ENCODE data around the gene JUNB. TPM values are rescaled to one million over a fixed set of nuclear protein-coding genes. Genes with fewer than 3 reads are reported as not detected.

Gene JUNB
- total RNA-seq, 2 experiments from 2014 or later: 82.7 to 84.6 TPM

DNA sequence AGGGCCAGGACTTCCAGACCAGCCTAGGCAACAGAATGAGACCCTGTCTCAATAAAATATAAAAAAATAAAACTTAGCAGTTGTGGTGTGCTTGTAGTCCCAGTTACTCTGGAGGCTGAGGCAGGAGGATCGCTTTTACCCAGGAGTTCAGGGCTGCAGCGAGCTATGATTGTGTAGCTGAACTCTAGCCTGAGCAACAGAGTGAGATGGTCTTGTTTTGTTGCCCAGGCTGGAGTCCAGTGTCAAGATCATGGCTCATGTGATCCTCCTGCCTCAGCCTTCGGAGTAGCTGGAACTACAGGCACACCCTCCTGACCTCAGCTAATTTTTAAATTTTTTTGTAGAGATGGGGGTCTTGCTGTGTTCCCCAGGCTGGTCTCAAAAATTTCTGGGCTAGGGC lies 4.3 kb upstream of the JUNB start:
- Mint-ChIP-seq H3K9me3 (no peaks in the 10 kb centered on the region), H3K4me3 (no peak overlapping the region), H3K27me3 (no peaks in the 10 kb centered on the region), H3K27ac (no peak overlapping the region), H3K4me1 (peaks cover 25% of the 10 kb centered on the region), H3K36me3 (no peaks in the 10 kb centered on the region)
- DNase-seq (no peak), ATAC-seq (ENCODE audit: low read depth) (no peak)
- POLR2A ChIA-PET: interaction anchor here (3.4 kb wide), 1 partner anchor 9 kb away, joined by 31 read pairs; no protein-coding TSS in a partner anchor

DNA sequence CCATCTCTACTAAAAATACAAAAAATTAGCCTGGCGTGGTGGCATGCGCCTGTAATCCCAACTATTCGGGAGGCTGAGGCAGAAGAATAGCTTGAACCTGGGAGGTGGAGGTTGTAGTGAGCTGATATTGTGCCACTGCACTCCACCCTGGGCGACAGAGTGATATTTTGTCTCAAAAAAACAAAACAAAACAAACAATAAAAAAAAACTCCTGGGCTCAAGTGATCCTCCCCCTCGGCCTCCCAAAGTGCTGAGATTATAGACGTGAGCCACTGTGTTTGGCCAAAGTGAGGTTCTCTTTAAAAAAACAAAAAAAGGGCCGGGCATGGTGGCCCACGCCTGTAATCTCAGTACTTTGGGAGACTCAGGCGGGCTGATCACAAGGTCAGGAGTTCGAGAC lies 3.8 kb upstream of the JUNB start:
- no peak overlapping the region for H3K27ac Mint-ChIP-seq
- no peaks in the 10 kb centered on the region for H3K9me3 Mint-ChIP-seq
- POLR2A ChIA-PET: interaction anchor here (3.4 kb wide), 1 partner anchor 10 kb away, joined by 31 read pairs; no protein-coding TSS in a partner anchor
- no peaks in the 10 kb centered on the region for H3K27me3 Mint-ChIP-seq
- H3K36me3 Mint-ChIP-seq: no peaks in the 10 kb centered on the region
- H3K4me1 Mint-ChIP-seq: peaks cover 23% of the 10 kb centered on the region
- H3K4me3 Mint-ChIP-seq: no peak overlapping the region
- ATAC-seq (ENCODE audit: low read depth): no peak
- DNase-seq: no peak

DNA sequence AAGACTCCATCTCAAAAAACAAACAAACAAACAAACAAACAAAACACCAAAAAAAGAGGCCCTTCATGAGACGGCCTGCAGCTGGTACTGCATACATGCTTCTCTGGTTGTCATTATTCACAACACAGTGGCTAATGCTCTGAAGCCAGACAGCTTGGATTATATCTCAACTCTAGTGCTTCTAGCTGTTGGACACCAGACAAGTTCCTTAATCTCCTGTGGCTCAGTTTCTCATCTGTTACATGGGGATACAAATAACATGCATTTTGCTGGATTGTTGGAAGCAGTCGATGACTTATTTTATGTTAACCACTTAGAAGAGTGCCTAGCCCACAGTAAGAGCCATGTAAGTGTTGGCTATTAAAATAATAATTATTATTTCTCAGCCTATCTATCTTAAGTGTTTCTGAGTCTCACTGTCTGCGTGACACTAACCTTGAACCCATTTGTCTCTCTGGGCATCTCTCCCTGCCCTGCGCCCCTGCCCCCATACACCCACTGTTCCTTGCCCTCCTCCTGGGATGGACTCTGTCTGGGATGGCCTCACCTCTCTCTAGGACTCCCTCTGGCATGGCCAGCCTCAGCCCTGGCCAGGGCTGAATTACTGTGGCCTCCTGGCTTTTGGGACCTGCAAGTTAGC lies 3.1 kb upstream of the JUNB start:
- POLR2A ChIA-PET: interaction anchor here (3.4 kb wide), 1 partner anchor 10 kb away, joined by 31 read pairs; no protein-coding TSS in a partner anchor
- no peaks in the 10 kb centered on the region for H3K36me3 Mint-ChIP-seq
- no peak overlapping the region for H3K4me3 Mint-ChIP-seq
- H3K27me3 Mint-ChIP-seq: no peaks in the 10 kb centered on the region
- no peaks in the 10 kb centered on the region for H3K9me3 Mint-ChIP-seq
- ATAC-seq (ENCODE audit: low read depth): no peak
- peaks cover 23% of the 10 kb centered on the region for H3K4me1 Mint-ChIP-seq
- peak overlapping the region; percentile 50 for H3K27ac Mint-ChIP-seq
- DNase-seq: no peak

DNA sequence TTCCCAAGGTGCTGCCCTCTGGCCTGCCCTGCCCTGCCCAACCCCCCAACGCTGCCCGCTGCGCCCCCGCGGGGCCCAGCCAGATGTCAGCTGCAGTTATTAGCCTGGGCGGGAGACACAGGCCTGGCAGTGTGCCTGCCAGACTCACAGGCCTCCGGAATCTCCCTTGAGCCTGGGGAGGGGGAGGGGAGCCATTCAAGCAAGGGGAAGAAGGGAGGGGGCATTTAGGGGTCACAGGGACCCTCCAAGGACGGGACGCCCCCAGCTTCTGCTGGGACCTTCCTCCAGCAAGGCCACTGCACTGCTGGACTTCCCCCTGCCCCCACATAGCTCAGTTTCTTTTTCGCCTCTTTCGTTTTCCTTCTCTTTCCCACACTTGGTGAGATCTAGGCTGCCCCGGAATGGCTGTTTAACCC lies 2.6 kb upstream of the JUNB start:
- H3K27me3 Mint-ChIP-seq: no peaks in the 10 kb centered on the region
- peaks cover 1% of the 10 kb centered on the region for H3K36me3 Mint-ChIP-seq
- ATAC-seq (ENCODE audit: low read depth): no peak
- peaks cover 19% of the 10 kb centered on the region for H3K4me1 Mint-ChIP-seq
- H3K4me3 Mint-ChIP-seq: peak overlapping the region; percentile 92
- no peak for DNase-seq
- H3K27ac Mint-ChIP-seq: peak overlapping the region; percentile 92
- POLR2A ChIA-PET: interaction anchor here (3.4 kb wide), 1 partner anchor 11 kb away, joined by 31 read pairs; no protein-coding TSS in a partner anchor
- H3K9me3 Mint-ChIP-seq: no peaks in the 10 kb centered on the region

DNA sequence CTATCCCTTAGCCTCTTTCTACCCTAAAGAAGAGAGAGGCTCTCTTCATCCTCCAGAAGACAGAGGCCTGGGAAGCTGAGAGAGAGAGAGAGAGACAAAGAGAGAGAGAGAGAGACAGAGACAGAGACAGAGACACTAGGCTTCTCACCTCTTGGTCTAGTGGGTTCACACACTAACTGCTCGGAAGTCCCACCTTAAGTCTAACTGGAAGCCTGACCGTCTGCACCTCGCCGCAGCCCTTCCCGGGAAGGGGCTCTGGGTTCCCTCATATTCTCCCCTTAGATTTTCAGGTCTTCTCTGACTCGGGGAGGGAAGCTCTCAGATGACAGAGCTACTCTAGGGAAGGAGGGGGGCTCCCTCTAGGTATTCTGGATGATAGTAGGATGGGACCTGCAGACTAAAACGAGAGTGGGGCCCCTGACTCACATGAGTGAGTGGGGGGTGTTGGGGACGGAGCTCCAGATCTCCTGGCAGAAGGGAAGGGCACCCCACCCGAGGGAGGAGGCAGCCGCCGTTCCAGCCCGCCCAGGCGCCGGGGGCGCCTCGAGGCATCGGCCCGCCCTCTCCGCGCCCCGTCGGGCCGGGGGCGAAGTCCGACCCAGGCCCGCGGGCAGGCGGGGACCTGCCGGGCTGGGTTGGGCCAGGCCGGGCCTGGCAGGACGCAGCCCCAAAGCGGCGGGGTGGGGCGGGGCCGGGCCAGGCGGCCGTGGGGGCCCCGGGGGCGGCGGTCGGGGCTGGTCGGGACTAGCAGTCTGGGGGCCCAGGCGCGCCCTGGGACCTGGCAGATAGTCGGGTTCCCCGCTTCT lies 2.0 kb upstream of the JUNB start:
- Mint-ChIP-seq H3K27me3 (no peaks in the 10 kb centered on the region), H3K27ac (peak overlapping the region; percentile 92), H3K36me3 (peaks cover 1% of the 10 kb centered on the region), H3K4me1 (peaks cover 22% of the 10 kb centered on the region), H3K9me3 (no peaks in the 10 kb centered on the region), H3K4me3 (peak overlapping the region; percentile 94)
- ATAC-seq (ENCODE audit: low read depth) (no peak), DNase-seq (no peak)
- POLR2A ChIA-PET: interaction anchor here (3.4 kb wide), 1 partner anchor 12 kb away, joined by 31 read pairs; no protein-coding TSS in a partner anchor

DNA sequence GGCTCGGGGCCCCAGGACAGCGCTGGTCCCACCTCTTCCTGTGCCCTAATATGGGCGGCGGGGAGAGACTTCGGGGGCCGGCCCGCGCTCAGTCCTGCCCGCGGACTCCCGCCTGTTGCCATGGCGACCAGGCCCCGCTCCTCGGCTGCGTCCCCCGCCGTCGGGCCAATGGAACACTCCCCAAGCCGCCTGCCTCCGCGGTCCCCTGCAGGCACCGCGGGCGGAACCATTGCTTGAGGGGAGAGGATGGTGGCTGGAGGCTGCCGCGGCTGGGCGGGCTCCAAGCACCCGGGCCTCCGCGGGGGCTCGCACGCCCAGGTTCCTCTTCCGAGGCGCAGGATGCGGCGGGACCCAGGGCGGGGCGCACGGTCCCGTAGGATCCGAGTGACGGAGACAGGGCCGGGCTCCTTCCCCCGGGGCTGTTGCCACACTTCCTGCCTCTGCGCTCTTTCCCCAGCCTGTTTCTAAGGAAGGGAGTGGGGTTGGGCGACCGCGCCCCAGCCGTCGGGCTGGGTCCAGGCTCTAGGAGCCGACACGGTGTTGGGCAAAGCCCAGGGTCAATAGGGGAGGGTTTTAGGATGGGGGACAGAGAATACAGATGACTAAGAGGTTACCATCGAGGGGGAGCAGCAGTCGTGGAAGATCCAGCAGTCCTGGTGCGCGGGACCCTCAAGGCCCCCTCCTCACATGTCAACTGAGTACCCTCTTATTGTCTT lies 1.2 kb upstream of the JUNB start:
- H3K27me3 Mint-ChIP-seq: no peaks in the 10 kb centered on the region
- H3K4me1 Mint-ChIP-seq: peaks cover 28% of the 10 kb centered on the region
- H3K4me3 Mint-ChIP-seq: peak overlapping the region; percentile 94
- H3K9me3 Mint-ChIP-seq: no peaks in the 10 kb centered on the region
- peak; percentile 51 for ATAC-seq (ENCODE audit: low read depth)
- peak; percentile 98 for DNase-seq
- POLR2A ChIA-PET: interaction anchor here (0.6 to 9.6 kb wide), 5 partner anchors 10 to 91 kb away, joined by 4 to 361 read pairs (median 30); partner anchors contain the start of genes PRDX2 and THSD8
- H3K36me3 Mint-ChIP-seq: peaks cover 1% of the 10 kb centered on the region
- H3K27ac Mint-ChIP-seq: peak overlapping the region; percentile 95

DNA sequence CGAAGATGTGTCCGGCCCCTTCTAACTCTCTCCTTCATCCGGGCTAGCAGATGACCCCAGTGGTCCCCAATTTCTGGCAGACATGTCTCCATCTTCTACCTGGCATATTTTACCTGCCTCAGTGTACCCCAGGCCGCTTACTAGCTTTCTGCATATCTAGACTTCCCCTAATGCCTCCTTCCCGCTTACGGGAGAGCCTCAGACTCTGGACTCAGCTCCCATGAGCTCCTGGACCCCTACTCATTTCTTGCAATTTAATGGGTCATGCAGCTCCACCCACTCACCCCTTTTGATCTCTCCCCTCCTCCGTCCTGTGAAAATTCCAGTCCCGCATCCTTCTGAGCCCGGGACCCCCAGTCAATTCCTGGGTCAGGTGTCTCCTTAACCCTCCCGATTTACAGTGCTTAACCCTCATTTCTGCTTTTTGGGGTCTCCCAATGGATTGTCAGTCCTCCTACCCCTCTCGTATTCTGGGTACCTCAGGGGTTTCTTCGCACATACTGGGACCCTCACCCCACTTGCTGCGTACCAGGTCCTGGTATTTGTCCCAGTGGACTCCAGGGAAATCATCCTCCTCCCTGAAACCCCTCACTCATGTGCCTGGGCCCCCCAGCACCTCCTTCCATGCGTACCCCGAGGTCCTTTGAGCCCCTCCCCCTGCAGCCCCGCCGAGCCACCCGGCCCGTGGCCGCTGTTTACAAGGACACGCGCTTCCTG lies 500 bp upstream of the JUNB start:
- Mint-ChIP-seq H3K27me3 (no peaks in the 10 kb centered on the region), H3K4me3 (peak overlapping the region; percentile 94), H3K27ac (peak overlapping the region; percentile 95), H3K4me1 (peaks cover 30% of the 10 kb centered on the region), H3K36me3 (peaks cover 1% of the 10 kb centered on the region), H3K9me3 (no peaks in the 10 kb centered on the region)
- POLR2A ChIA-PET: interaction anchor here (0.5 to 9.6 kb wide), 19 partner anchors 11 to 628 kb away, joined by 3 to 361 read pairs (median 10); partner anchors contain the start of genes DHPS, GCDH, GET3 and PRDX2
- ATAC-seq (ENCODE audit: low read depth) (no peak), DNase-seq (no peak)

DNA sequence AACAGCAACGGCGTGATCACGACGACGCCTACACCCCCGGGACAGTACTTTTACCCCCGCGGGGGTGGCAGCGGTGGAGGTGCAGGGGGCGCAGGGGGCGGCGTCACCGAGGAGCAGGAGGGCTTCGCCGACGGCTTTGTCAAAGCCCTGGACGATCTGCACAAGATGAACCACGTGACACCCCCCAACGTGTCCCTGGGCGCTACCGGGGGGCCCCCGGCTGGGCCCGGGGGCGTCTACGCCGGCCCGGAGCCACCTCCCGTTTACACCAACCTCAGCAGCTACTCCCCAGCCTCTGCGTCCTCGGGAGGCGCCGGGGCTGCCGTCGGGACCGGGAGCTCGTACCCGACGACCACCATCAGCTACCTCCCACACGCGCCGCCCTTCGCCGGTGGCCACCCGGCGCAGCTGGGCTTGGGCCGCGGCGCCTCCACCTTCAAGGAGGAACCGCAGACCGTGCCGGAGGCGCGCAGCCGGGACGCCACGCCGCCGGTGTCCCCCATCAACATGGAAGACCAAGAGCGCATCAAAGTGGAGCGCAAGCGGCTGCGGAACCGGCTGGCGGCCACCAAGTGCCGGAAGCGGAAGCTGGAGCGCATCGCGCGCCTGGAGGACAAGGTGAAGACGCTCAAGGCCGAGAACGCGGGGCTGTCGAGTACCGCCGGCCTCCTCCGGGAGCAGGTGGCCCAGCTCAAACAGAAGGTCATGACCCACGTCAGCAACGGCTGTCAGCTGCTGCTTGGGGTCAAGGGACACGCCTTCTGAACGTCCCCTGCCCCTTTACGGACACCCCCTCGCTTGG lies 966 bp downstream of the JUNB start:
- POLR2A ChIA-PET: interaction anchor here (0.6 to 9.6 kb wide), 23 partner anchors 9 to 630 kb away, joined by 3 to 361 read pairs (median 6); partner anchors contain the start of genes DHPS, GCDH, GET3 and PRDX2
- Mint-ChIP-seq H3K27ac (peak overlapping the region; percentile 96), H3K4me3 (peak overlapping the region; percentile 94), H3K9me3 (no peaks in the 10 kb centered on the region), H3K4me1 (peaks cover 37% of the 10 kb centered on the region), H3K27me3 (no peaks in the 10 kb centered on the region), H3K36me3 (peaks cover 1% of the 10 kb centered on the region)
- ATAC-seq (ENCODE audit: low read depth) (peak; percentile 2), DNase-seq (peak; percentile 86)

DNA sequence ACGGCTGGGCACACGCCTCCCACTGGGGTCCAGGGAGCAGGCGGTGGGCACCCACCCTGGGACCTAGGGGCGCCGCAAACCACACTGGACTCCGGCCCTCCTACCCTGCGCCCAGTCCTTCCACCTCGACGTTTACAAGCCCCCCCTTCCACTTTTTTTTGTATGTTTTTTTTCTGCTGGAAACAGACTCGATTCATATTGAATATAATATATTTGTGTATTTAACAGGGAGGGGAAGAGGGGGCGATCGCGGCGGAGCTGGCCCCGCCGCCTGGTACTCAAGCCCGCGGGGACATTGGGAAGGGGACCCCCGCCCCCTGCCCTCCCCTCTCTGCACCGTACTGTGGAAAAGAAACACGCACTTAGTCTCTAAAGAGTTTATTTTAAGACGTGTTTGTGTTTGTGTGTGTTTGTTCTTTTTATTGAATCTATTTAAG lies 1.6 kb downstream of the JUNB start:
- Mint-ChIP-seq H3K4me1 (peaks cover 37% of the 10 kb centered on the region), H3K4me3 (peak overlapping the region; percentile 94), H3K9me3 (no peaks in the 10 kb centered on the region), H3K27me3 (no peaks in the 10 kb centered on the region), H3K27ac (peak overlapping the region; percentile 96), H3K36me3 (peaks cover 1% of the 10 kb centered on the region)
- POLR2A ChIA-PET: interaction anchor here (0.6 to 9.6 kb wide), 21 partner anchors 8 to 566 kb away, joined by 3 to 361 read pairs (median 7); partner anchors contain the start of genes DHPS, GET3, PRDX2 and RNASEH2A
- ATAC-seq (ENCODE audit: low read depth) (no peak), DNase-seq (no peak)

DNA sequence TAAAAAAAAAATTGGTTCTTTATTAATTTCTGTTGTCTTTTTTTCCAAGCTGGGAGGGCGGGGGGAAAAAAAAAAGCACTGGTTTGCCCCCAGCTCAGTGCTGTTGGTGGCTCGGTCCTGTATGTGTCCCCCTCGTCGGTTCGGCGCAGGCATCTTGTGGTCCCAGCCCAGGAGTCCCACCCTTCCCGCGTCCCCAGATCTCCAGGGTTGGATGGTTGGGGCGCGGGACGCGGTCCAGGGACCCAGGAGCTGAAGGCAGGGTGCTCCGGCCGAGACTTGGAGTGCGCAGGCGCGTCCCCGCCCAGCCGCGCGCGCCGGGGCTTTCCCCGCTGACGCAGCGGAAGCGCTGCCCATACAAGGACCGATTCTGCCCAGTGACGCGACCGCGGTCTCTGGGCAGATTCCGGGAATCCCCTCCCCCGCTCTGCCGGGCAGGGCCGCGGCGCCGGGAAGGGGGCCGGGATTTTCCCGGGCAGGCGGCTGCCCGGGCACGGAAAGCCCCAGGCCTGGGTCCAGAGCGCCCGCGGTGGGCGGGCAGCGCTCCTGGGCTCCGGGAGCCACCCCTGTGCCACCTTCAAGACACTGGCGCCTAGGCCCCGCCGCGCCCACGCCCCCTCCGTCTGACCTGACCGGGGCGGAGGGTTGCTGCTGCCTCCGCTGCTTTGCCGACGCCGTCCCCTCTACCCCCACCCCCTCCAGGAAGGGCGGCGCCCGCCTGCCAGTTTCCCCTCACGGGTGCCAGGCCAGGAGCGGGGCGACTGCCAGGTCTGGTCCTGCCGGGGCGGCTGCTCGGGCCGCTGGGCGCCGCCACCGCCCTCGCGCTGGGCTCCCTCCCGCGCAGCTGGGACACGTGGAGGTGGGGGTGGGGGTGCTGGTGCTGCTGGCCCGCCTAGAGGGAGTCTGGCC lies 2.3 kb downstream of the JUNB start:
- Mint-ChIP-seq H3K4me1 (peaks cover 35% of the 10 kb centered on the region), H3K4me3 (peak overlapping the region; percentile 94), H3K9me3 (no peaks in the 10 kb centered on the region), H3K36me3 (peaks cover 1% of the 10 kb centered on the region), H3K27me3 (no peaks in the 10 kb centered on the region), H3K27ac (peak overlapping the region; percentile 96)
- peak; percentile 28 for ATAC-seq (ENCODE audit: low read depth)
- DNase-seq: peak; percentile 97
- POLR2A ChIA-PET: interaction anchor here (0.6 to 9.6 kb wide), 16 partner anchors 8 to 172 kb away, joined by 3 to 361 read pairs (median 12); partner anchors contain the start of genes DHPS, GET3, PRDX2 and RNASEH2A

Data from activated naive CD8-positive, alpha-beta T cell treated with anti-CD3 and anti-CD28 coated beads, Interleukin-2, amount 10 ng/mL, durations not matched to agents 7 days and 5 days (primary cell).